Fibroblast of skin of scalp (primary cell): Measurements from ENCODE around the gene INHBB. TPM values are rescaled to one million over a fixed set of nuclear protein-coding genes. Genes with fewer than 3 reads are reported as not detected.
"Not testable (repeated sequence)": the region's sequence is repeated elsewhere in the genome, so short reads cannot be mapped to it uniquely, and the experiment has no call there.

Source experiments
- DNase-seq: peaks from one replicate; pipeline ENCODE4 v3.0.0-alpha.2; 2013
- polyA plus RNA-seq, 2 experiments: library from polyadenylated mRNA; unstranded; fragments of 120-200 nt; gene quantifications; one replicate each; pipeline ENCODE4 v1.2.1, GENCODE V29; 2013; ENCODE audit not compliant: insufficient read length in 2 of 2

INHBB gene
- polyA plus RNA-seq (2013, experiment 1 of 2; ENCODE audit: insufficient read length), result 1.7 TPM
- 2.0 TPM for polyA plus RNA-seq (2013, experiment 2 of 2; ENCODE audit: insufficient read length)

DNA sequence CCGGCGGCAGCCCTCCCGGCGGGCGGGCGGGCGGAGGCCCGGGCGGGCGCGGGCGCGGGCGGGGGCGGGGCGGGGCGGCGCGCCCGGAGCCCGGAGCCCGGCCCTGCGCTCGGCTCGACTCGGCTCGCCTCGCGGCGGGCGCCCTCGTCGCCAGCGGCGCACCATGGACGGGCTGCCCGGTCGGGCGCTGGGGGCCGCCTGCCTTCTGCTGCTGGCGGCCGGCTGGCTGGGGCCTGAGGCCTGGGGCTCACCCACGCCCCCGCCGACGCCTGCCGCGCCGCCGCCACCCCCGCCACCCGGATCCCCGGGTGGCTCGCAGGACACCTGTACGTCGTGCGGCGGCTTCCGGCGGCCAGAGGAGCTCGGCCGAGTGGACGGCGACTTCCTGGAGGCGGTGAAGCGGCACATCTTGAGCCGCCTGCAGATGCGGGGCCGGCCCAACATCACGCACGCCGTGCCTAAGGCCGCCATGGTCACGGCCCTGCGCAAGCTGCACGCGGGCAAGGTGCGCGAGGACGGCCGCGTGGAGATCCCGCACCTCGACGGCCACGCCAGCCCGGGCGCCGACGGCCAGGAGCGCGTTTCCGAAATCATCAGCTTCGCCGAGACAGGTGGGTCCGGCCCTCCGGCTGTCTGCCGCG lies at the start of gene INHBB:
Gene INHBB (plus strand): TSS at position 111 of the 641 bp plus-strand sequence. CDS start 53 bp downstream, at position 164.
- DNase-seq, result no peak

DNA sequence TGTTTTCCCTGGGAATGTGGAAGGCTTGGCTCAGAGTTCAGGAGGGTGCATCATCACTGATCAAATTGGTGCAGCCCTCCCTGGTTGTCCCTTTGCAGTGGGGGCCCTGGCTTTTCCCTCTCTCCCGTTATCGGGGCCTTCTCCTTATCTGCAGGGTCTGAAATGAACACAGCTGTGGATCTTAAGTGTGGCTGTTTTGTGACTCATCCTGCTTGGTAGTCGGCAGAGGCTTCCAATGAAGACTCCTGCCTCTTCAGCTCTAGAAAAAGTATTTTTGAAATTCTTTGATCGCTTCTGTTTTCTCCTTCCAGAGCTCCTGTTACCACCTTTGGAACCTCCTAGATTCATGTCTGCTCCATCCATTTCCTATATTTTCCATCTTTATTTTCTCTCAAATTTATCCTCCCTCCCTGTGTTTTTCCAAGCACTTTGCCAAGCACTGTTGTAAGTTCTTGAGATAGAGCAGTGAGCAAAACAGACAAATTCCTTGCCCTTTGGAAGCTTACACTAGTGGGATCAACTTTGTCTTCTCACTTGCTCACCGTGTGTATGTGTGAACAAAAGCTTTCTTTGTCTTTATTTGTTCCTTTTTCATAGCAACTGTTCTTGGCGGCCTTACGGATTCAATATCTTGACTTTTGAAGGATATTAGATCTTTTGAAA lies 47.6 kb upstream of the INHBB start:
- peak; percentile 37 for DNase-seq

GRCh38 chr2:120299004-120299403 lies 46.9 kb upstream of the INHBB start:
- DNase-seq, result no peak

- DNase-seq, result no peak
These were observed 46.4 kb upstream of the INHBB start for GRCh38 chr2:120299561-120299960.

DNA sequence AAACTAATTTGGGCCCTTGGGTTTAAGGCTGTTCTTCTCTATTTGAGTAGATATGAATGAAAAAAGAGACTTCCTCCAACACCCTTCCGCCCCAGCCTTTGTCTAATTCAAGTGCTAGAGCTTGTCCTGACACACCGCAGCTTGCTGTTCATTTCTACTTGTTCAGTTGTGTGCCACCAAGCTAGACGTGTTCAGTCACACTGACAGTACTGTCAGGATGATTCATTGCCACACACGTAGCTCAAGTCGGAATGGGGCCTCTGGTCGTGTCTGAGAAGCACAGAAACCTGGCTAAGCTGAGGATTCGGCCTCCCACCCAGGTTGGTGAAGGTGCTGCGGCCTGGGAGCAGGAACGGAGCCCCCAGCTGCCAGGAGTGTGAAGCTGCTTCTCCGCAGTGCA lies 45.6 kb upstream of the INHBB start:
- DNase-seq, result peak; percentile 18

DNA sequence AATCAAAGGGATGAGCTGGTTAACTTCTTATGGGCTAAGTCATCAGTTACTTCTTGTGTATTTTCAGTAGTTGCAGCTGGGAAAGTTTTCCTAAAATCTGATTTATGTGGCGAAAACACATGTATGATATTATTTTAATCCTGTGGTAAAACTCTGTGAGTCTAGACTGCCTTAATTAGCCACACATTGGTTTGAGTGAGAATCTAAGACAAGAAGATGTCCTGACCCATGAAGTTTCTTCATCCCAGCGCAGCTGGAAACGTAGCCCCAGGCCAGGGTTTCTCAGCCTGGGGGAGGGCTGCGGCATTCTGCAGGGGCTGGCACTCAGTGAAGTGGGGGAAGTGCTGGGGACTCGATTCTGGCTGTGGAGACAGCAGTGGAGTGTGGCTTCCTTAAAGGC lies 44.7 kb upstream of the INHBB start:
- peak; percentile 53 for DNase-seq

- no peak for DNase-seq
These were observed 43.6 kb upstream of the INHBB start for GRCh38 chr2:120302301-120302700.

GRCh38 chr2:120303177-120303576 lies 42.8 kb upstream of the INHBB start:
- DNase-seq, result no peak

DNA sequence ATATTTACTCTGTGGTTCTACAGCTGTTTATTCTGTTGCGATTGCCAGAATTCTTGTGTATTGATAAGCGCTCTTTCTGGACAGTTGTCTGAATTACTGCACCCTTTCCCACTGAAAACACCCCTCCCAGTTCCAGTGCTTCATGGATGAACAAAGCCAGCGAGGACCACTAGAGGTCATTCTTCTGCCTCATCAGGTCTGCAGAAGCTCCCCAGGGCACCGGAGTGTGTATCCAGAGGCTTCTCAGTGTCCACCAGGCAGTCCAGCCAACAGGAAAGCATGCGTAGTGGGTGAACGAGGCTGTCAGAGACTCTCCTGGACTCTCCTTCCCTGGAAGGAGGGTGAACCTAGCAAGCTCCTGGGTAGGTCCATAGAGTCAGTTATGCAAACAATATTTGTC lies 40.6 kb upstream of the INHBB start:
- peak; percentile 25 for DNase-seq

GRCh38 chr2:120305937-120306490 lies 39.9 kb upstream of the INHBB start:
- DNase-seq, result no peak

GRCh38 chr2:120307482-120307881 lies 38.5 kb upstream of the INHBB start:
- no peak for DNase-seq

DNA sequence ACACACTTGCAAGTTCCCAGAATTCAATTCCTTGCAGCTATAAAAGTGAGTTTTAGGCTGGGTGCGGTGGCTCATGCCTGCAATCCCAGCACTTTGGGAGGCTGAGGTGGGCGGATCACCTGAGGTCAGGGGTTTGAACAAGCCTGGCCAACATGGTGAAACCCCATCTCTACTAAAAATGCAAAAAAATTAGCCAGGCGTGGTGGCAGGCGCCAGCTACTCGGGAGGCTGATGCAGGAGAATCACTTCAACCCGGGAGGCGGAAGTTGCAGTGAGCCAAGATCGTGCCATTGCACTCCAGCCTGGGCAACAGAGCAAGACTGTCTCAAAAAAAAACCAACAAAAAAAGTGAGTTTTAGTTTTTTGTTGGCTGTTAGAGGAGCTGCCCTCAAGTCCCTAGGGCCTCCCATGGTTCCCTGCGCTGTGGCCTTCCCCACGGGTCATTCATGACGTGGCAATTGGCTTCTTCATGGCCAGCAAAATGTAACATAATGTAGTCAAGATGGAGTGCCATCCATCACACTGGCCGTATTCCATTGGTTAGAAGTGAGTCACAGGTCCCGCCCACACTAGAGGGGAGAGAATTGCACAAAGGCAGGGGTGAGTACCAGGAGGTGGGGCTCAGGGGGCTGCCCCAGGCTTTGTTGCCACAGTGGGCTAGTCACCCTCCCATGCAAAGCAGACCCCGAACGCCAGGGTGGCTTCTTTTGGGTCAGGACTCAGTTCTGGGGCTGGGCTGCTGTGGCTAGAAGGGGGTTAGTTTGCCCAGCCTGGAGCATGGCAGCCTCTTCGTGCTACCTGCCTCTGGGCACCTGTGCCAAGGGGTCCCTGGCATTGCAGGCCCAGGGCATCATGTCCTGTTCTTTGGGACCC lies 37.7 kb upstream of the INHBB start:
- DNase-seq, result peak; percentile 6

GRCh38 chr2:120310136-120310535 lies 35.8 kb upstream of the INHBB start:
- DNase-seq, result no peak

GRCh38 chr2:120310841-120311240 lies 35.1 kb upstream of the INHBB start:
- not testable (repeated sequence) for DNase-seq

GRCh38 chr2:120312076-120312475 lies 33.9 kb upstream of the INHBB start:
- DNase-seq, result no peak

DNA sequence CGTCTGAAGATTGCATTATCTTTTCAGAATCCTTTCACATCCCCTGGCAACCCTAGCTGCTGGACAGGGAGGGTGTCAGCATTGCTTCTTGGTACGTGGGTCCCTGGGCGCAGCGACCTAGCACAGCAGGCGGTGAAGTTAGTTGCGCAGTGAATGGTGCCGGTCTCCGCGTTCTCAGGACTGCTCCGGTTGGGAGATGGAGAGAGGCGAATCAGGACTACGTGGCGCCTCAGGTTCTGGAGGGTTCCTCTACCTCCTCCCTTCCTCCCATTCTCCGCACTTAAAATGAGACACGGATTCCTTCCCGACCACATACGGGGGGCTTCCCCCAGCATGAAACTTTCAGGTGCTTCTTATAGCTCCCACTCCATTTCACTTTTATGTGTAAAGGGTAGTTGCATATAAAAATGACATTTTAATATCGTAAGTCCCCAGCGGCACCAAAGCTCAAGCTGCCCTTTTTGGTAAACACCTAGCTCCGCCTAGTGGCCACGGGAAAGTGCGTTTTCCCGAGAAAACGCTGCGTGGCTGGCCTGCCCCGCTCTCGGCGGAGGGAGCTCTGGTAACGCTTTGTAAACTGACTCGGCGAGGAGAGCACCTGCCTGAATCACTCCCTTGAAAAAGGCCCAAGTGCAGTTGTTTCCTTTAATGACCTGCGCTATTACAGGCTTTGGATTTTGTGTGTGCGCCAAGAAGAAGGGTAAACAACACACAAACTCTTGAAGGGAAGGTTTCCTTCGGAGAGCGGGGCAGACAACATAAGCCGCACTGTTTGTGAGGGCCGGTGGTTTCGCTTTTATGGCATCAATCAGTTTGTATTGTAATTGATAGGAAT lies 32.9 kb upstream of the INHBB start:
- peak; percentile 77 for DNase-seq

GRCh38 chr2:120313695-120314615 lies 32.0 kb upstream of the INHBB start:
- DNase-seq, result no peak

- DNase-seq, result no peak
These were observed 31.1 kb upstream of the INHBB start for GRCh38 chr2:120314690-120315366.

GRCh38 chr2:120315367-120316033 lies 30.4 kb upstream of the INHBB start:
- DNase-seq, result no peak

DNA sequence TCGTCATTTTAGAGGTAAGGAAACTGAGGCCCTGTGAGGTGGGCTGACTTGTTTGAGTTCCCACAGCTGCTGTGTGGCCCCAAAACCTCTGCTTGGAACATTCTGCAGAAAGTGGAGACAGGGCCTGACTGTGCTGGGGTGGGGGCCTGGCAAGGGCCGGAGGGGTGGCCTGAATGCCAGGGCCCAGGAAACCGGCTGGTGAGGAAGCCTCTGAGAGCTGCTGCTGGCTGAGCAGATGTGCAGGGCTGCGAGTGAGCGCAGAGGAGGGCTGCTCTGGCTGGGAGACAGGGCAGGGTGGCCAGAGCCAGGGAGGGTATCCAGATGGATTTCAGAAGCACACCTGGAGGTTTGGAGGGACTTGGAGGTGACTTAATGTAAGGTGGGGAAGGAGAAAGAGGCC lies 29.9 kb upstream of the INHBB start:
- no peak for DNase-seq
